Prostate gland (tissue), 2 donors: Measurements from ENCODE around the gene SLC25A27. TPM values are rescaled to one million over a fixed set of nuclear protein-coding genes. Genes with fewer than 3 reads are reported as not detected.

Source experiments
- DNase-seq: peaks from one replicate; pipeline ENCODE4 v3.0.0-alpha.2; 2019; ENCODE audit warnings: low spot score
- H3K27ac ChIP-seq, 2 donors: fragments of 200-600 bp; sonication (generic); 2 replicates each; pipeline ENCODE4 v1.5.1; 2017 to 2019
- H3K27me3 ChIP-seq: fragments of 200-600 bp; sonication (generic); replicated peaks from 2 replicates; pipeline ENCODE4 v1.5.1; 2019; ENCODE audit not compliant: insufficient read depth
- H3K36me3 ChIP-seq, 2 donors: fragments of 200-600 bp; sonication (generic); 1 replicate in 1 of 2; 2 replicates in 1 of 2; pipeline versions ENCODE4 v1.5.1 to v1.8.1; 2017 to 2019
- H3K4me1 ChIP-seq: fragments of 200-600 bp; sonication (generic); replicated peaks from 2 replicates; pipeline ENCODE4 v1.5.1; 2019
- H3K4me3 ChIP-seq, 2 donors: fragments of 200-600 bp; sonication (generic); 2 replicates each; pipeline ENCODE4 v1.5.1; 2017 to 2019
- H3K9me3 ChIP-seq: fragments of 200-600 bp; sonication (generic); 2 replicates; pipeline ENCODE4 v1.5.1; 2017
- CTCF ChIP-seq, 4 experiments: fragments of 200-600 bp in 2 of 4; fragments of 450-650 bp in 2 of 4; sonication (generic) in 2 of 4; IDR thresholded peaks; 1 replicate in 3 of 4; 2 replicates in 1 of 4; pipeline ENCODE4 v1.5.1; 2016 to 2019; ENCODE audit warnings: antibody characterized with exemption in 4 of 4, mild to moderate bottlenecking in 2 of 4, moderate library complexity in 2 of 4
- POLR2A ChIP-seq: fragments of 450-650 bp; IDR thresholded peaks from one replicate; pipeline ENCODE4 v1.6.1; 2016; ENCODE audit warnings: antibody characterized with exemption, mild to moderate bottlenecking
- POLR2AphosphoS5 ChIP-seq: sonication (generic); formaldehyde crosslinking; IDR thresholded peaks from one replicate; pipeline ENCODE4 v1.6.1; 2017; ENCODE audit warnings: antibody characterized with exemption
- WGBS: methylation state at CpG from one replicate; pipeline ENCODE4 v1.1.5; 2018; 5-methylcytosine and 5-hydroxymethylcytosine counted together
- intact Hi-C: fragments of 100-400 bp; cut with DNase I; formaldehyde crosslinking; loops from one replicate; pipeline ENCODE4 v1.14.2; 2022
- total RNA-seq, 2 donors: library from RNA; depleted of rRNA; stranded (reverse); fragments of >200 nt; gene quantifications; one replicate each; pipeline ENCODE4 v1.1.0, GENCODE V29; 2016

The SLC25A27 gene
- total RNA-seq, 2 donors from 2014 or later, result 33.7 to 43.7 TPM

- Histone ChIP-seq H3K36me3 (no peaks in the 10 kb centered on the region), H3K27me3 (no peaks in the 10 kb centered on the region), H3K27ac (no peak overlapping the region), H3K4me3 (no peak overlapping the region), H3K9me3 (no peaks in the 10 kb centered on the region), H3K4me1 (no peaks in the 10 kb centered on the region)
- intact Hi-C loops, result no loop called here
- WGBS, result 67% methylated on average over 5 of the region's 5 CpGs
- TF ChIP-seq POLR2AphosphoS5 (peak; percentile 53), CTCF (IDR thresholded peaks at IDR 0.05) (no peak)
- DNase-seq, result no peak
These were observed 3.8 kb upstream of the SLC25A27 start for GRCh38 chr6:46648869-46649492.

- intact Hi-C loops, result no loop called here
- Histone ChIP-seq H3K27ac (peak overlapping the region; percentile 92 to 96), H3K4me1 (no peaks in the 10 kb centered on the region), H3K36me3 (no peaks in the 10 kb centered on the region), H3K9me3 (no peaks in the 10 kb centered on the region), H3K27me3 (no peaks in the 10 kb centered on the region), H3K4me3 (peak overlapping the region; percentile 81 to 96)
- WGBS, result 28% methylated on average over 1 of the region's 1 CpG
- no peak for TF ChIP-seq CTCF (IDR thresholded peaks at IDR 0.05)
- TF ChIP-seq POLR2AphosphoS5, result no peak
- TF ChIP-seq POLR2A, result no peak
- DNase-seq, result no peak
These were observed 1.8 kb upstream of the SLC25A27 start for GRCh38 chr6:46651006-46651405.

- Histone ChIP-seq H3K27me3 (no peaks in the 10 kb centered on the region), H3K4me1 (no peaks in the 10 kb centered on the region), H3K36me3 (no peaks in the 10 kb centered on the region), H3K4me3 (peak overlapping the region; percentile 81 to 96), H3K27ac (peak overlapping the region; percentile 92 to 96), H3K9me3 (no peaks in the 10 kb centered on the region)
- TF ChIP-seq POLR2AphosphoS5 (peak; percentile 25), POLR2A (no peak)
- intact Hi-C loops, result no loop called here
- no peak for DNase-seq
- WGBS, result 5% methylated on average over 8 of the region's 8 CpGs
These were observed 959 bp upstream of the SLC25A27 start for GRCh38 chr6:46651816-46652215.

- Histone ChIP-seq H3K36me3 (no peaks in the 10 kb centered on the region), H3K27ac (peak overlapping the region; percentile 92 to 96), H3K27me3 (no peaks in the 10 kb centered on the region), H3K9me3 (no peaks in the 10 kb centered on the region), H3K4me3 (peak overlapping the region; percentile 81 to 96), H3K4me1 (no peaks in the 10 kb centered on the region)
- intact Hi-C loops, result no loop called here
- DNase-seq, result no peak
- 2% methylated on average over 6 of the region's 6 CpGs for WGBS
- no peak for TF ChIP-seq POLR2A
- no peak for TF ChIP-seq CTCF (IDR thresholded peaks at IDR 0.05)
- TF ChIP-seq POLR2AphosphoS5, result no peak
These were observed 558 bp upstream of the SLC25A27 start for GRCh38 chr6:46652232-46652602.

- Histone ChIP-seq H3K27ac (peak overlapping the region; percentile 92 to 96), H3K27me3 (no peaks in the 10 kb centered on the region), H3K36me3 (no peaks in the 10 kb centered on the region), H3K9me3 (no peaks in the 10 kb centered on the region), H3K4me3 (peak overlapping the region; percentile 81 to 96), H3K4me1 (no peaks in the 10 kb centered on the region)
- DNase-seq, result no peak
- intact Hi-C loops, result no loop called here
- 25% methylated on average over 9 of the region's 10 CpGs for WGBS
- TF ChIP-seq POLR2A, result no peak
- no peak for TF ChIP-seq POLR2AphosphoS5
- TF ChIP-seq CTCF (IDR thresholded peaks at IDR 0.05), result no peak
These were observed 842 bp downstream of the SLC25A27 start for GRCh38 chr6:46653439-46654195.
